NCI-H2107 treated with DMSO at 0.1 percent for 48 hours (cell line): ENCODE measurements around the gene THOC5.
"Not testable (repeated sequence)": the region's sequence is repeated elsewhere in the genome, so short reads cannot be mapped to it uniquely, and the experiment has no call there.

Experiments used
- DNase-seq: peaks from one replicate; lab custom pipeline; 2025; ENCODE audit not compliant: unreplicated experiment; lab: John Stamatoyannopoulos, UW

Gene THOC5

GRCh38 chr22:29553351-29554224 is at the start of gene THOC5:
Gene THOC5 (minus strand): TSS chr22:29553757. CDS start chr22:29549147, 4,610 bp downstream.
- peak; percentile 93 for DNase-seq

DNA sequence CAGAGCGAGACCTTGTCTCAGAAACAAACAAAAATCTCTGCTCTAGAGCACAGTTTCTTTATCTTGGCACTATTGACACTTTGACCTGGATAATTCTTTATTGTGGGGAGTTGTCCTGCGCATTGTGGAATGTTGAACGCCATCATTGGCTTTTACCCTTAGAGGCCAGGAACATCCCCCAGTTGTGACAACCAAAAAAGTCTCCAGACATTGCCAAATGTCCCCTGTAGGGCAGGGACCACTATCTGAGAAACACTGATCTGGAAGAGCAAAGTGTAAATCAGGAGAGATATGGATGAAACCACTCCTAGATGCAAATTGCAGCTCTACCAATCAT is 45.1 kb upstream of the THOC5 start:
- DNase-seq: no peak

GRCh38 chr22:29597871-29598683 is 44.5 kb upstream of the THOC5 start:
- not testable (repeated sequence) for DNase-seq

DNA sequence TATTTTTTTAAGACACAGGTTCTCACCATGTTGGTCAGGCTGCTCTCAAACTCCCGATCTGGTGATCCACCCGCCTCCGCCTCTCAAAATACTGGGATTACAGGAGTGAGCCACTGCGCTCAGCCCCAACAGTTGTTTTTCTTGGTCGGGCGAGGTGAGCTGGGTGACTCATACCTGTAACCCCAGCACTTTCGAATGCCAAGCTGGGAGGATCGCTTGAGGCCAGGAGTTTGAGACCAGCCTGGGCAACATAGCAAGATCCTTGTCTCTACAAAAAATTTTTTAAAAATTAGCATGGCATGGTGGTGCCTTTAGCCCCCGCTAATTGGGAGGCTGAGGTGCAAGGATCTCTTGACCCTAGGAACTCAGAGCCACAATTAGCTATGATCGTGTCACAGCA is 42.9 kb upstream of the THOC5 start:
- DNase-seq: no peak

DNA sequence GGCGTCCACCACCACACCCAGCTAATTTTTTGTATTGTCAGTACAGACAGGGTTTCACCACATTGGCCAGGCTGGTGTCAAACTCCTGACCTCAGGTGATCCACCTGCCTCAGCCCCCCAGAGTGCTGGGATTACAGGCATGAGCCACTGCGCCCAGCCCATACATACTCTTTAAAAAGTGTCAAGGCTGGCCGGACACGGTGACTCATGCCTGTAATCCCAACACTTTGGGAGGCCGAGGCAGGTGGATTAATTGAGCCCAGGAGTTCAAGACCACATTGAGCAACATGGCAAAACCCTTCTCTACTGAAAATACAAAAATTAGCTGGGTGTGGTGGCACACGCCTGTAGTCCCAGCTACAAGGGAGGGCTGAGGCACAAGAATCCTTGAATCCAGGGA is 40.9 kb upstream of the THOC5 start:
- not testable (repeated sequence) for DNase-seq

DNA sequence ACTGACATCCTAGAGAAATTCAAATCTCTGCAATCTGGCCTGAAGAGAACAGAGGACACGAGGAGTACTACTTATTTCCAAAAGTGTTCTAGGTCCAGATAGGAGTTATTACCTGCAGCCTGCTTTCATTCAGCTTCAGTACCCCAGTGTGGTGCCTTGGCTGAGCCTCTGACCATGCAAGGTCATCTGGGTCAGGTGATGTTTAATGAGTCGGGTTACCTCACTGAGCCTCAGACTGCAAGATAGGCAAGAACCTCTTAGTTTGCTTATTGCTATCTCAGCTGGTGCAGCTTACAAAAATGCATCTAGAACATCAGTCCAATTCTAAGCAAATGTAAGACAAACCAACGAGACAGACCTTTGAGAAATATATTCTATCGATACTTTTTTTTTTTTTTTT is 40.4 kb upstream of the THOC5 start:
- DNase-seq: no peak

DNA sequence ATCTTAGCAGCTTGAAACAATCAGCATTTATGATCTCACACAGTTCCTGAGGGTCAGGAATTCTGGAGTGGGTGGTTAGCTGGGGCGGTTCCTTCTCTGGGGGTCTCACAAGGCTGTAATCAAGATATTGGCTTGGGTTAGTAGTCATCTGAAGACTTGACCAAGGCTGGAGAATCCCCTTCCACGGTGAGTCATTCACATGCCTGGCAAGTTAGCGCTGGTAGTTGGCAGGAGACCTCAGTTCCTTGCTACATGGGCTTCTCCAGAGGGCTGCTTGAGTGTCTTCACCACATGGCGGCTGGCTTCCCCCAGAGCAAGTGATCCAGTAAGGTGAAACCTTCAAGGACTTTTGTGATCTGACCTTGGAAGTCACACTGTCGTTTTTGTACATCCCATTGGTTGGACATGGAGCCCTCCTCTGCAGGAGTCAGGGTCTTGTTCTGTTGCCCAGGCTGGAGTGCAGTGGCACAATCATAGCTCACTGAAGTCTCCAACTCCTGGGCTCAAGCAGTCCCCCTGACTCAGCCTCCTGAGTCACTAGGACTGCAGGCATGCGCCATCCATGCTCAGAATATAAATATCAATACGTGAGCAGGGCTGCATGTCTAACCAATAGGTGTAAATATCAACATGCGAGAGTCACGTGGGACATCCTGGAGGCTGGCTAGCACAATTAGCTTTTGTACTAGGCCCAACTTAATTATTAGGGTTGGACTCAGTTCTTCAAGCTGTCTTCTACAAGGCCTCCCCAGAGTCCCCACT is 34.6 kb upstream of the THOC5 start:
- no peak for DNase-seq

GRCh38 chr22:29586193-29586705 is 32.7 kb upstream of the THOC5 start:
- not testable (repeated sequence) for DNase-seq

- no peak for DNase-seq
Observed at GRCh38 chr22:29584975-29585374, 31.4 kb upstream of the THOC5 start.

GRCh38 chr22:29581799-29582198 is 28.2 kb upstream of the THOC5 start:
- no peak for DNase-seq

DNA sequence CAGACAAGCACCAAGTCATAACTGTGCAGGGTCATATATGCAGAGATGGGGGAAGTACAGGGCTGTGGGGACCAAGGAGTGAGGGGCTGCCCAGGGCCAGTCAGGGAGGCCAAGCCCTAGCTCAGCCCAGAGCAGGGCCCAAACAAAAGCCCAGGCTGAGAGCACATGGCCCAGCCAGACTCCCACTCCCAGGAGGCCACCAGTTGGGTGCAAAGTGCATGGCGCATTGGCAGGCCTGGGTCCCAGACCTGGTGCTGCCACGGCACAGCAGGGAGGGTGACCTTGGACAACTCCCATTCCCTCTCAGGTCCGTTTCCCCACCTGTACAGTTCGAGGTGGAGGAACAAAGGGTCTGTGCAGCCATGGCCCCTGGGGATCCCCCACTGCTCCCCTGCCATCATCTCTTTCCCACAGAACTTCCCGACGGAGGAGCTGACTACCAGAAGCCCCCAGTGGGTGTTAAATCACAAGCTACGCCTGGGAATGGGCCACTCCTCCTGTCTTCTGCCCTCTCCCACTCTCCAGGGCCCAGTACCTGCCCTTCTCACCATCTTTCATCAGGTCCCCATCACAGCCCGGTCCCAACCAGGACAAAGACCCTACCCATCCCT is 26.7 kb upstream of the THOC5 start:
- DNase-seq: no peak

DNA sequence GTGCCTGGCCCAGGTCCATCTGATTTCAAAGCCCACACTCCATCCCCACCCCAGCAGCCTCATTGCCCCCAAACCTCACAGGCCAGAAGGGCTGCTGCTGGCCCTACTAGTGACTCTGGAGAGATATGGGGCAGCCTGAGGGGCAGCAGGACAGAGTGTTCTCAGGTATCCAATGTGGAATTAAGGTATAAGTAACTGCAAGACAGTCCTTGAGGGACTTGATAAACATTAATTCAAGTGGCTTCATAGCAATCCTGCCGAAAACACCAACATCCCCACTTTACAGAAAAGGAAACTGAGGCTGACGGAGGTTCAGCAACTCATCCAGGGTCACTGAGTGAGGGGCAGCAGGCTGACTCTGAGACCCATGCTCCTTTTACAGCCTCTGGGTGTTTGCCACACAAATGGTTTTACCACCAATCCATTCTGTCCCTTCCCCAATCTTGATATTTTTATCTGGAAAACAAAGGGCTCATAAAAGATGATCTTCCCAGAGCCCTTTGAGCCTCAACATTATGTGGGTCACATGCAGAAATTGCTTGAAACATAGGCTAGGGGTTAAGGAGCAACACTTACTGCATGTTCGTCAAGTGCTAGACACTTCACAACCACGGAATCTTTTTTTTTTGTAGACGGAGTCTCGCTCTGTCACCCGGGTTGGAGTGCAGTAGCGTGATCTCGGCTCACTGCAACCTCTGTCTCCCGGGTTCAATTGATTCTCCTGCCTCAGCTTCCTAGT is 25.1 kb upstream of the THOC5 start:
- DNase-seq: no peak

- no peak for DNase-seq
Observed at GRCh38 chr22:29574762-29575450, 21.3 kb upstream of the THOC5 start.

GRCh38 chr22:29570912-29571549 is 17.5 kb upstream of the THOC5 start:
- DNase-seq: no peak

GRCh38 chr22:29570456-29570855 is 16.9 kb upstream of the THOC5 start:
- DNase-seq: no peak

GRCh38 chr22:29569011-29569678 is 15.6 kb upstream of the THOC5 start:
- no peak for DNase-seq

GRCh38 chr22:29567338-29567737 is 13.8 kb upstream of the THOC5 start:
- no peak for DNase-seq

GRCh38 chr22:29566513-29566912 is 13.0 kb upstream of the THOC5 start:
- not testable (repeated sequence) for DNase-seq
